Stimulated activated CD4-positive, alpha-beta T cell treated with anti-CD3 and anti-CD28 coated beads, Interleukin-2, amount 100 ng/mL, for 24 hours (primary cell): ENCODE measurements around the gene SRGAP1.
"Not testable (repeated sequence)": the region's sequence is repeated elsewhere in the genome, so short reads cannot be mapped to it uniquely, and the experiment has no call there.

Source experiments
- DNase-seq, 2 donors: peaks; one replicate each; pipeline ENCODE4 v3.0.0-alpha.2; 2020

The SRGAP1 gene

DNA sequence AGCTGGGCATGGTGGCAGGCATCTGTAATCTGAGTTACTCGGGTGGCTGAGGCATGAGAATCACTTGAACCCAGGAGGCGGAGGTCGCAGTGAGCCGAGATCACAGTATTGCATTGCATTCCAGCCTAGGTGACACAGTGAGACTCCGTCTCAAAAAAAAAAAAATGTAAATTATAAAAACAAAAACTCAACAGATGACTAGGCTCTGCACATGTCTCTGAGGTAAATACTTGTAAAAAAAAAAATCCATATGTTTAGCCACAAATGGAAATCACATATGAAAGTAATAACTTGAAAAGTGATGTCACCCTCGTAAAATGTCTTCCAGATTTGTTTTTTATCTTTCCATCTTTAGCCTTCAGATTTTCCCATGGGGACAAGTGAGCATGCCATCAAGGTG, 292.6 kb downstream of the SRGAP1 start:
- DNase-seq, result no peak

DNA sequence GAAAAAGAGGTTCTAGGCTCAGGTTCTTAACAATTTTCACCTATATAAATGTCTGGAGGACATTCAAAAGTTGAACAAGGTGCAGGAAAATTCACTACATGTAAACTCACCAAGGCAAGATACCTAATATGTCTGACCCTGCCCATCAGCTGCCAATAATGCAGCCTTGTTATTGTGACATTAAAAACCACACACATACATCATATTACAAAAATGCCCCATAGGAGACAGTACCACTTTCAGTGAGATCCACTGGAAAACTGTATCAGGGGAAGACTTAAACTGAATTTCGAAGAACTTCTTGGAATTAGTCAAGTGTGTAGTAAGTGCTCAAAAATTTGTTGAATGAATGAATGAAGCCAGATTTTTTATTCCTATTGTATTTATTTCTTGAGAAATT, 294.5 kb downstream of the SRGAP1 start:
- no peak for DNase-seq

- no peak for DNase-seq
These were observed 297.9 kb downstream of the SRGAP1 start for GRCh38 chr12:64142382-64142781.

- no peak for DNase-seq
These were observed 298.3 kb downstream of the SRGAP1 start for GRCh38 chr12:64142784-64143183.

- no peak for DNase-seq
These were observed 300.7 kb downstream of the SRGAP1 start for GRCh38 chr12:64145226-64145625.

GRCh38 chr12:64147011-64147631, 302.6 kb downstream of the SRGAP1 start:
- no peak for DNase-seq

DNA sequence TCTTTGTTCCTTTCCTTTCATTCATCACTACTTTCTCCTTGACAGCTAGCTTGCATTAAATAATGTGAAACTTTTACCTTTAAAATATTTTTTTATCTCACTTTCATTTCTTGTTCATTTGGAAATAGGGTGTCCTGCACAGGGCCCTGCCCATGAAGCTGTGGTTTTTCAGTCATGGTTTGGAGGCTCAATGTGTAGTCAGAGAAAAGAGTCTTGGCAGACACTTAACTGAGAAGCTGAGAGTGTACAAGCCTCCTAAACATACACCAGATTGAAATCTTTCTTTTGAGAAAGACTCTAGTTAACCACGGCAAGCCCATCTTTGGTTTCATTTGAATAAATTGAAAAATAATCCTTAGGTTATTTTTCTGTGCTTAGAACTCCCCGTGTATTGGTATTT, 303.4 kb downstream of the SRGAP1 start:
- DNase-seq, result no peak

- no peak for DNase-seq
These were observed 310.2 kb downstream of the SRGAP1 start for GRCh38 chr12:64154677-64155076.

GRCh38 chr12:64157110-64157509, 312.6 kb downstream of the SRGAP1 start:
- DNase-seq, result no peak

DNA sequence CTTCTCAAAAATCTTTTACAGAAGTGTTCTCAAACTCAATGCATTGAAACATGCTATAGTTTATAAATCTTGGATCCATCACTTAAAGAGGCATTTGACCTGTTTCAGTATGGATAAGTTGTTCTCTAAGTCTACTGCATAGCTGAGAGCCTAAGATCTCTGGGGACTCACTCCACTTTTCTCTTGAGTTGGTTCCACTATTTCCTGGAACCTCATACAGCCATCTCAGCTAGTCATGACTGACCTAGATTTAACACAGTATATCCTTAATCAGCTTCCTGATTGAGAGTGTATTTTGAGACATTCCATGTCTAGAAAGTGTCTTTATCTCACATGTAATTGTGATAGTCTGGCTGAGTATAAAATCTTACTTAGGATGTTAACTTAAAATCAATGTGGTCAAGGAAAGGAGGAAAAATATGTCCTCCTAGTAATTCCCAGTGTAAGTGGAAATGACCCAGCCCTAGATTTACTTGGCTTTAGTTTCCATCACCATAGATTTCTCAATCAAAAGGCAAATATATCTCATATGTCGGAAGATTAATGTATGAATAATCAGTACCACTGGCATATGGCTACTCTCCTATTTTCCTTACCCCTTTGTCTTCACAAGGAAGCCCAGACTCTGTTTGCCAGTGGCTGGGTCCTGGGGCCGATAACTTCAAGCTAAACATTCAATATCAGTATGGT, 315.7 kb downstream of the SRGAP1 start:
- no peak for DNase-seq

DNA sequence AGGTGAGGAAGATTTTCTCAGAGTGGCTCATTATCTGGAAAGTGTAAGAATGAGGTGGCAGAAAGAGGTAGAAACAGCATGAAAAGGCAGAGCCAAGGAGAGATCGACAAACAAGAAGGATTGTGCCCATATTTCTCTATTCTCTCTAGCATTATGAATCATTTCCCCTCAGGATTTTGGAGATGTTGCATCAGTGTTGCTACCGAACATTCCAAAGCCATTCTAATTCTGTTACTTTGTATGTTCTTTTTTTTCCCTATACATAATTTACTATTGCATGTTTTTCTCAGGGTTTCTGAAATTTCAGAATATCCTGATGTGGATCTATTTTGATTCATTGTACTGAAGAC, 316.2 kb downstream of the SRGAP1 start:
- no peak for DNase-seq

GRCh38 chr12:64166606-64167005, 322.1 kb downstream of the SRGAP1 start:
- not testable (repeated sequence) for DNase-seq

GRCh38 chr12:64167041-64167440, 322.5 kb downstream of the SRGAP1 start:
- not testable (repeated sequence) for DNase-seq

- DNase-seq, result no peak
These were observed 325.5 kb downstream of the SRGAP1 start for GRCh38 chr12:64170024-64170423.

DNA sequence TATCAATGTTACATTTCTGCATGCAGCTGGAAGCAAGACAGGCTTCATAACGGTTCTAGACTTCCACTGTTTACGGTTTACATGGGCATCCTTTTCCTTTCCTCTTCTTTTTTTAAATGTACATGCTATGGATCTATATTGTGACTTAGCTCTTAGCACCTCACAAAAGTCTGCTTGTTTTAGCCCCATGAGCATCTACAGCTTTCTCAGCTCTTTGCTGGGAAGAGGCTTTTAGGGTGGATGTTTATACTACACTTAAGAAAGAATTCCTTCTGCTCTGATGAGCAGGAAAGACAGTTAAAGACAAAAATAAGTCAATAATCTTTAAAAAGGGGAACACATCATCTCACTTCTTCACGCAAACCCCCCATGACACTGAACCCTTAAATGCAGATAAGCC, 326.2 kb downstream of the SRGAP1 start:
- no peak for DNase-seq

GRCh38 chr12:64171715-64172114, 327.2 kb downstream of the SRGAP1 start:
- no peak for DNase-seq

GRCh38 chr12:64172143-64172970, 327.9 kb downstream of the SRGAP1 start:
- DNase-seq, result no peak

DNA sequence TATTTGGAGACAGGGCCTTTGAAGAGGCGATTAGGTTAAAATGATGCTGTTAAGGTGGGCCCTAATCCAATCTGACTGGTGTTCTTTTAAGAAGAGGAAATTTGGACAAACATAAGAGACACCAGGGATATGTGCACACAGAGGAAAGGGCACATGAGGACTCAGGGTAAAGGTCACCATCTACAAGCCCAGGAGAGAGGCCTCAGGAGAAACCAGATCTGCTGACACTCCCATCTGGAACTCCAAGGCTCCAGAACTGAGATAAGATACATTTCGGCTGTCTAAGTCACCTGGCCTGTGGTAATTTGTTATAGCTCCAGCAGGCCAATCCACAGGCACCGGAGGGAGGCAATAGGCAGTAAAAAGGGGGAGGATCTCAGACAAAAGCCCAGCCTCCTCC, 329.0 kb downstream of the SRGAP1 start:
- no peak for DNase-seq

- DNase-seq, result no peak
These were observed 330.9 kb downstream of the SRGAP1 start for GRCh38 chr12:64175254-64175945.

DNA sequence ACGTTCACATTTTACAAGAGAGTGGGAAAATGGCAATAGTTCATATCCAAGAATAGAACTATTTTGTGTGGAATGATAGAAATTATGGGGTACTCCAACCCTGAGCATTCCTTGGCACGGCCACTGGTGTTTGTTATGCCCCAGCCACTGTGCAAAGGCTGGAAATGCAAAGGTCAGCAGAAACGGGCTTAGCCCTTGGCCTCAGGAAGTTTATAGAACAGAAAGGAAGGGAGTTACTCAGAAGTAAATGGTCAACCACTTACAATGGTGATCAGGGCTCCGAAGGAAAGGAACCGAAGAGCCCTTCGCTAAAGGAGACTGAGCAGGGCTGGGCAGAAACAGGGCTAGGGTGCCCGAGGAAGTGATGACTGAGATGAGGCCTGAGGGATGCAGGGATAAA, 332.5 kb downstream of the SRGAP1 start:
- DNase-seq, result no peak

- no peak for DNase-seq
These were observed 333.6 kb downstream of the SRGAP1 start for GRCh38 chr12:64178122-64178521.

DNA sequence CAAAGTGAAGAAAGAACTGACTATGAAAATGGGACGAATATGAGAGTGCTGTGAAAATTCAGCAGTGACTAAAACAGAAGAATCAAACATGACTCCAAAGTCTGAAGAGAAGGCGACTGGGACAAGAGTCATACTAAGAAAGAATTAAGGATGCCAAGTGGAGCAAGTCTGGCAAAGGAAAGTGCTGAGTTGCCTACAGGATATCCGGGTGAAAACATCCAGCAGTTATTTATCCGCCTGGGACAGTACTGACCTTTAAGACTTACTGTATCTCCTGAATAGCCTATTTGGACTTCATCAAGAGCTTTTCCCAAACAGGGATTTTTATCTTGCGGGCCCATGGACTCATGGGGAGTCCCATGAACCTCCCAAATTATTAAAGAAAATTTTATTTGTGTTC, 336.5 kb downstream of the SRGAP1 start:
- no peak for DNase-seq
